ENCODE results near the gene TSTD2.

GRCh38 chr9:97562542-97562941 is 70.6 kb downstream of the TSTD2 start:
- no peak for TF ChIP-seq YY1 (IDR thresholded peaks at IDR 0.05; ENCODE audit: insufficient read depth, insufficient read length)
- TF ChIP-seq SUZ12 (IDR thresholded peaks at IDR 0.05; ENCODE audit: extremely low read depth, insufficient read depth, insufficient read length) = no peak
- no peak for TF ChIP-seq ZNF274 (IDR thresholded peaks at IDR 0.05; ENCODE audit: low read depth, low read length)

Measured in NT2/D1 (cell line).